ENCODE results near the gene SIRT2. TPM values are rescaled to one million over a fixed set of nuclear protein-coding genes. Genes with fewer than 3 reads are reported as not detected.

SIRT2 gene
- total RNA-seq, 1 donor from 2014 or later = 43.5 TPM

- no peak for DNase-seq (ENCODE audit: low read depth)
- H3K4me3 ChIP-seq (ENCODE audit: low read depth, low read length) = peak overlapping the region; percentile 88
- TF ChIP-seq CTCF (conservative IDR thresholded peaks at IDR 0.05; ENCODE audit: low read depth, low read length) = no peak
These were observed 47.7 kb downstream of the SIRT2 start for GRCh38 chr19:38851622-38852230.

DNA sequence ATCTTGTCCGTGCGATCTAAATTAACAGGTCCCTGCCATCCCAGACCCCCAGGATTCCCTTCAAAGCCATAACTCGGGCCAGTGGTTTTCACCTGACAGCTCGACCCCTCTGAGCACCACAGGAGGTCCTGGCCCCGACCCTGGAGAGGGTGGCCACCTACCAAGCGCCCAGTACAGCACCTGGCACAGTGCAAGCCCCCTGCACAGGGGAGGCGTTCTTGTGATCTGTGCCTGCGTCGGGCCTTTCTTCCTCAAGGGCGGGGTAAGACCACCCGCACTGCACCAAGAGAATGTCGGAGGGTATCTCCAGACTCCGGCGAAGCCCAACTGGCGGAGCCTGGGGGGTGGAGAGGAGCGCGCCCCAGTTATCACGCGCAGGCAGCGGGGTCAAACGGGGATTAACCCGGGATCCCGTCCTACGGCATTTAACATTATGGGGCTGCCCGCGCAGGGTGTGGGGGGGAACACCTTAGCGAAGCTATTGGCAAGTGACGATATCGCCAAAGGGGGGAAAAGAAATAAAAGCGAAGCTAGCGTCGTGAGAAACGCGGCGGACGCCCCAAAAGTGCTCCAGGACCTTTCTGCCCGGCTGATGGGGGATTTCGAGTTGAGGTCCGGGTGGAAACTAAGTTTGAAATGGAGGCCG, 48.3 kb downstream of the SIRT2 start:
- peak overlapping the region; percentile 57 for H3K4me3 ChIP-seq (ENCODE audit: low read depth, low read length)
- DNase-seq (ENCODE audit: low read depth) = no peak
- TF ChIP-seq CTCF (conservative IDR thresholded peaks at IDR 0.05; ENCODE audit: low read depth, low read length) = no peak

GRCh38 chr19:38850436-38850975, 48.9 kb downstream of the SIRT2 start:
- peak; percentile 100 for DNase-seq (ENCODE audit: low read depth)
- peak; percentile 11 for TF ChIP-seq CTCF (conservative IDR thresholded peaks at IDR 0.05; ENCODE audit: low read depth, low read length)
- H3K4me3 ChIP-seq (ENCODE audit: low read depth, low read length) = peak overlapping the region; percentile 57

DNA sequence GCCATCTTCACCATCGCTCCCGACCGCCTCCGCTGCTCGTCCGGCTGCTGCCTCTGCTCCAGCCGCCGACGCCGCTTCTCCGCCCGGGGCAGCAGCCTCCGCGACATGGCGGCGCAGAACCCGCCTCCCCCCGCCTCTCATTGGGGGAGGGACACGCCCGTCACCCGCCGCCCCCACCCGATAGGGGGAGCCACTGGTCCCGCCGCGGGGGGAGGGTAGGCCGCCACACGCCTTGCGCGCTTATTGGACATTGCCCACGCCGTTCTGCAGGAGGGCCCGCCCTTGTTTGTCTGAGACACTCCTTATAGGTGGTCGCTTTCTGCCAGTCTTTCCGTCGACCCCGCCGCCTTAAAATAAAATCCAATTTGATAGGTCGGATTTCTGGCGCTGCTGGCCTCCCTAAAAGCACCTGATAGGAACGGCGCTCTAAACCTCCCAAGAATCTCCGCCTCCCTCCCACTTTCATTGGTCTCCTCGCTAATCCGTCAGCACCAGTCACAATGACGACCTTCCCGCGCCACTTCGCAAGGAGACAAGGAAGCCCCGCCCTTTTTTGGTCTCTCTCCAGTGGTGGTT, 49.5 kb downstream of the SIRT2 start, which contains the start of gene HNRNPL:
TSS of gene HNRNPL (minus strand) at position 127 of the 576 bp plus-strand sequence. CDS start at position 107, 20 bp downstream.
- no peak for DNase-seq (ENCODE audit: low read depth)
- peak; percentile 48 for TF ChIP-seq CTCF (conservative IDR thresholded peaks at IDR 0.05; ENCODE audit: low read depth, low read length)
- peak within 1 kb of the TSS; percentile 59 for H3K4me3 ChIP-seq (ENCODE audit: low read depth, low read length)

DNA sequence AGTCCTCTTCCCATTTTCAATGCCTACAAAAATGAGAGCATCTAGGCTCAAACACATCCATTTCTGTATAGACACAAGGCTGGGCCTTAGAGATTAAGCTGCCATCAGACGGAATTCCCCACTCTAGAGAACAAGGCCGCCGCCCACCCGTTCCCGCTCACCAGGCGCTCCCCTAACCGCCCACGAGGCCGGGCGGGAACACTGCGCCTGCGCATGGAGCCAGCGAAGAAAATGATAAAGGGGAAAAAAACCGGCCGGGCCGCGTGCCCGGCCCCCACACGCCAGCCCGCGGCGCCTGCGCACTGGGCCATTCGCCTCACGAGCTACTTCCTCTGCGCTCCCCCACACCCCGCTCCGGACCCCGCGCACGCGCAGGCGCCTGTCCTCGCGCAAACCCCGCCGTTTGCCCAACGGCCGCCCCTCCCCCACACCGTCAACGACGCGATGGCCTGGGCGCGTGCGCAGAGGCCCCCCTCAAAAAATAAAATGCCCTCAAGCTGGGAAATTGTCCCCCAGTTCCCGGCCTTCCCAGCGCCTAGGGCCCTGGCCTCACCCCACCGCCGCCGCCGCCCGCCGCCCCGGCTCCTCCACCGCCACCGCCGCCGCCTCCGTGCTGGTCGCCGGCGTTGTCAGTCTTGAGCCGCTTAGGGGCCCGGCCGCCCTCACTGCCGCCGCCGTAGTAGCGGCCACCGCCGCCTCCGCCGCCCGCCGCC, 50.1 kb downstream of the SIRT2 start:
- peak; percentile 37 for DNase-seq (ENCODE audit: low read depth)
- no peak for TF ChIP-seq CTCF (conservative IDR thresholded peaks at IDR 0.05; ENCODE audit: low read depth, low read length)

DNA sequence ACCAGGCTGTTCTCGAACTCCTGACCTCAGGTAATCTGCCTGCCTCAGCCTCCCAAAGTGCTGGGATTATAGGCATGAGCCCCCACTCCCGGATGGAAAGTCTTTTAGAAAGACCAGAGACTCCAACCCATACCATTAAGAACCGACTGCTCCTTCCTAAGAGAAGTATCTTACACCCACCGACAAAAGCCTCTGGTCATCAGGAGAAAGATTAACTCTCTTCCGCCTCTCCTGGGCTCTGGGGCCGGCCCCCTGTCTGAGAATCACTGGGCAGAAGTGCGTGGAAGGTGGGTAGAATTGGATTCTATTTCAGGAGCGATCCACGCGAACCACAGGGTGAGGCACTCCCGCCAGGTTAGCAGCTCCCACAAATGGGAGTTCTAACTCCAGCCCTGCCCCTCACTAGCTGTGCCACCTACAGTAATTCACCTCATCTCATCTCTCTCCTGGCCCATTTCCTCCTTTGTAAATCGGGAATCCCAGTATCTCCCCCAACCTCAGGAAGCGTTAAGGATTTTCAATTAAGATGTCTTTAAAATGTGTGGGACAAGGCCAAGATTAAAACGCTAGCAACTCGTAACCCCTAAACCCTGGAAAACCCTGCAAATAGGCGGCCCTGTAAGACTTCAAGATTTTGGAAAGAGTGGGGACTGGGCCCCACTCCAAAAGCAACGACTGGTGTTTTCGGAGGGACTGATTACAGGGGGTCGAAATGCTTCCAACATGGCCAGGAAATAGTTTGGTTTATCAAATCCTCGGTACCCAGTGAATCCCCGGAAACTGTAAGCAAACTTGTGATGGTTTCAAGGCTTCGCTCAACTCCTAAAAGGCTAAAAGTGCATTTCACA, 50.9 kb downstream of the SIRT2 start:
- peak overlapping the region; percentile 59 for H3K4me3 ChIP-seq (ENCODE audit: low read depth, low read length)
- no peak for TF ChIP-seq CTCF (conservative IDR thresholded peaks at IDR 0.05; ENCODE audit: low read depth, low read length)
- DNase-seq (ENCODE audit: low read depth) = no peak

More for the DNA sequence above, 50.1 kb downstream of the SIRT2 start:
- peak overlapping the region; percentile 59 for H3K4me3 ChIP-seq (ENCODE audit: low read depth, low read length)

Data from epithelial cell of proximal tubule (primary cell).